ENCODE data around the gene PIK3R4. TPM values are rescaled to one million over a fixed set of nuclear protein-coding genes. Genes with fewer than 3 reads are reported as not detected.

The PIK3R4 gene
- total and polyA plus RNA-seq, 4 donors, result 14.3 to 36.6 (median 22.2) TPM

GRCh38 chr3:130712718-130713423 is 33.8 kb downstream of the PIK3R4 start:
- H3K27me3 ChIP-seq (ENCODE audit: control insufficient read depth in 4 of 4, insufficient read depth in 4 of 4, low read length in 3 of 4), result no peaks in the 10 kb centered on the region
- H3K4me3 ChIP-seq (ENCODE audit: low read depth in 1 of 3, low read length in 3 of 3), result no peak overlapping the region
- no peak overlapping the region for H3K27ac ChIP-seq (ENCODE audit: low read depth in 1 of 2, low read length in 2 of 2)
- no peak for DNase-seq (ENCODE audit: low spot score)
- no peak overlapping the region for H3K9ac ChIP-seq (ENCODE audit: low read depth in 1 of 2, low read length in 2 of 2)
- no peaks in the 10 kb centered on the region for H3K9me3 ChIP-seq (ENCODE audit: control insufficient read depth in 4 of 4, low read length in 3 of 4)
- TF ChIP-seq YY1 (IDR thresholded peaks at IDR 0.05), result no peak
- no peak for TF ChIP-seq ATF3 (IDR thresholded peaks at IDR 0.05)
- no peak for TF ChIP-seq MAX (IDR thresholded peaks at IDR 0.05)
- TF ChIP-seq JUND (IDR thresholded peaks at IDR 0.05), result no peak
- TF ChIP-seq CTCF (IDR thresholded peaks at IDR 0.05; ENCODE audit: low read depth, low read length, missing input control), result no peak
- TF ChIP-seq FOXA1 (IDR thresholded peaks at IDR 0.05), result no peak
- no peak for TF ChIP-seq NR2F2 (IDR thresholded peaks at IDR 0.05)
- no peak for TF ChIP-seq ZBTB33 (IDR thresholded peaks at IDR 0.05)
- TF ChIP-seq SP1 (IDR thresholded peaks at IDR 0.05), result no peak
- no peak for TF ChIP-seq RAD21 (IDR thresholded peaks at IDR 0.05)
- TF ChIP-seq TAF1 (conservative IDR thresholded peaks at IDR 0.05), result no peak
- no peak for TF ChIP-seq REST (IDR thresholded peaks at IDR 0.05)
- no peak for TF ChIP-seq HNF4A (conservative IDR thresholded peaks at IDR 0.05)
- TF ChIP-seq RXRA (IDR thresholded peaks at IDR 0.05), result no peak
- no peak for TF ChIP-seq EGR1 (IDR thresholded peaks at IDR 0.05; ENCODE audit: low read depth in 2 of 2)
- no peak for TF ChIP-seq HNF4G (IDR thresholded peaks at IDR 0.05)
- no peak for TF ChIP-seq FOXA2 (IDR thresholded peaks at IDR 0.05)
- TF ChIP-seq GABPA (IDR thresholded peaks at IDR 0.05 in 1 of 2, conservative IDR thresholded peaks at IDR 0.05 in 1 of 2), result no peak
- H3K36me3 ChIP-seq (ENCODE audit: control insufficient read depth in 4 of 4, insufficient read depth in 3 of 4, low read depth in 1 of 4, low read length in 3 of 4), result peaks cover 0 to 18% (median 14%) of the 10 kb centered on the region in 4 donors
- 91% methylated on average over 3 of the region's 3 CpGs for WGBS
- H3K4me1 ChIP-seq (ENCODE audit: control insufficient read depth in 4 of 4, insufficient read depth in 4 of 4, low read length in 3 of 4), result peaks cover 0 to 12% (median 6%) of the 10 kb centered on the region in 4 donors
